Activated T-cell treated with anti-CD3 and anti-CD28 coated beads, Interleukin-2, amount 50 U/mL, for 24 hours (primary cell): ENCODE measurements around the gene CLCA1.

Experiments
- DNase-seq: peaks from one replicate; pipeline ENCODE4 v3.0.0-alpha.2; 2020
- H3K27ac Mint-ChIP-seq: 2 replicates; pipeline ENCODE4 v1.8.0; 2020; ENCODE audit warnings: mild to moderate bottlenecking, mixed read lengths
- H3K27me3 Mint-ChIP-seq: 2 replicates; pipeline ENCODE4 v1.8.0; 2020; ENCODE audit warnings: mixed read lengths
- H3K36me3 Mint-ChIP-seq: 2 replicates; pipeline ENCODE4 v1.8.0; 2020; ENCODE audit warnings: low read depth, mixed read lengths
- H3K4me1 Mint-ChIP-seq: 2 replicates; pipeline ENCODE4 v1.8.0; 2020; ENCODE audit warnings: low read depth, mixed read lengths
- H3K4me3 Mint-ChIP-seq: 2 replicates; pipeline ENCODE4 v1.8.0; 2020; ENCODE audit warnings: mild to moderate bottlenecking, moderate library complexity, mixed read lengths
- H3K9me3 Mint-ChIP-seq: 2 replicates; pipeline ENCODE4 v1.8.0; 2020; ENCODE audit warnings: mixed read lengths

The CLCA1 gene

GRCh38 chr1:86504895-86505563 is 36.3 kb downstream of the CLCA1 start:
- Mint-ChIP-seq H3K27ac (no peak overlapping the region), H3K4me3 (no peak overlapping the region), H3K4me1 (peaks cover 8% of the 10 kb centered on the region), H3K27me3 (peaks cover 9% of the 10 kb centered on the region), H3K36me3 (no peaks in the 10 kb centered on the region), H3K9me3 (no peaks in the 10 kb centered on the region)
- DNase-seq: no peak

GRCh38 chr1:86505564-86505902 is 36.8 kb downstream of the CLCA1 start:
- no peak for DNase-seq
- Mint-ChIP-seq H3K36me3 (no peaks in the 10 kb centered on the region), H3K4me1 (peaks cover 8% of the 10 kb centered on the region), H3K27ac (no peak overlapping the region), H3K4me3 (no peak overlapping the region), H3K27me3 (peaks cover 9% of the 10 kb centered on the region), H3K9me3 (no peaks in the 10 kb centered on the region)

- no peaks in the 10 kb centered on the region for H3K4me1 Mint-ChIP-seq
- H3K27me3 Mint-ChIP-seq: peaks cover 8% of the 10 kb centered on the region
- no peaks in the 10 kb centered on the region for H3K9me3 Mint-ChIP-seq
- no peak overlapping the region for H3K4me3 Mint-ChIP-seq
- H3K36me3 Mint-ChIP-seq: no peaks in the 10 kb centered on the region
- no peak for DNase-seq
- H3K27ac Mint-ChIP-seq: no peak overlapping the region
These were observed 39.3 kb downstream of the CLCA1 start for GRCh38 chr1:86507935-86508582.

GRCh38 chr1:86508583-86508969 is 39.8 kb downstream of the CLCA1 start:
- no peak for DNase-seq

GRCh38 chr1:86515597-86515996 is 46.9 kb downstream of the CLCA1 start:
- no peaks in the 10 kb centered on the region for H3K9me3 Mint-ChIP-seq
- no peak for DNase-seq
- H3K4me1 Mint-ChIP-seq: no peaks in the 10 kb centered on the region
- H3K36me3 Mint-ChIP-seq: no peaks in the 10 kb centered on the region
- no peaks in the 10 kb centered on the region for H3K27me3 Mint-ChIP-seq
- no peak overlapping the region for H3K4me3 Mint-ChIP-seq
- H3K27ac Mint-ChIP-seq: no peak overlapping the region

More at GRCh38 chr1:86508583-86508969, 39.8 kb downstream of the CLCA1 start:
- Mint-ChIP-seq H3K4me1 (no peaks in the 10 kb centered on the region), H3K9me3 (no peaks in the 10 kb centered on the region), H3K4me3 (no peak overlapping the region), H3K27ac (no peak overlapping the region), H3K27me3 (peaks cover 3% of the 10 kb centered on the region), H3K36me3 (no peaks in the 10 kb centered on the region)

- Mint-ChIP-seq H3K27me3 (no peaks in the 10 kb centered on the region), H3K27ac (no peak overlapping the region)
- DNase-seq: no peak
These were observed 47.6 kb downstream of the CLCA1 start for GRCh38 chr1:86516335-86516734.

GRCh38 chr1:86517336-86517735 is 48.6 kb downstream of the CLCA1 start:
- no peak overlapping the region for H3K4me3 Mint-ChIP-seq
- DNase-seq: no peak
- no peaks in the 10 kb centered on the region for H3K9me3 Mint-ChIP-seq
- H3K4me1 Mint-ChIP-seq: no peaks in the 10 kb centered on the region
- H3K27ac Mint-ChIP-seq: no peak overlapping the region
- H3K36me3 Mint-ChIP-seq: no peaks in the 10 kb centered on the region
- no peaks in the 10 kb centered on the region for H3K27me3 Mint-ChIP-seq

More at GRCh38 chr1:86516335-86516734, 47.6 kb downstream of the CLCA1 start:
- Mint-ChIP-seq H3K4me3 (no peak overlapping the region), H3K4me1 (no peaks in the 10 kb centered on the region), H3K9me3 (no peaks in the 10 kb centered on the region), H3K36me3 (no peaks in the 10 kb centered on the region)

GRCh38 chr1:86520789-86521521 is 52.2 kb downstream of the CLCA1 start:
- H3K9me3 Mint-ChIP-seq: no peaks in the 10 kb centered on the region
- H3K4me3 Mint-ChIP-seq: no peak overlapping the region
- H3K27me3 Mint-ChIP-seq: peaks cover 1% of the 10 kb centered on the region
- no peaks in the 10 kb centered on the region for H3K36me3 Mint-ChIP-seq
- no peak for DNase-seq
- no peak overlapping the region for H3K27ac Mint-ChIP-seq
- H3K4me1 Mint-ChIP-seq: no peaks in the 10 kb centered on the region

GRCh38 chr1:86521522-86521891 is 52.8 kb downstream of the CLCA1 start:
- no peaks in the 10 kb centered on the region for H3K4me1 Mint-ChIP-seq
- H3K27ac Mint-ChIP-seq: no peak overlapping the region
- no peaks in the 10 kb centered on the region for H3K36me3 Mint-ChIP-seq
- peaks cover 2% of the 10 kb centered on the region for H3K27me3 Mint-ChIP-seq
- H3K9me3 Mint-ChIP-seq: no peaks in the 10 kb centered on the region
- no peak overlapping the region for H3K4me3 Mint-ChIP-seq
- no peak for DNase-seq

- Mint-ChIP-seq H3K9me3 (no peaks in the 10 kb centered on the region), H3K4me1 (no peaks in the 10 kb centered on the region), H3K36me3 (no peaks in the 10 kb centered on the region), H3K27me3 (peaks cover 2% of the 10 kb centered on the region), H3K27ac (no peak overlapping the region), H3K4me3 (no peak overlapping the region)
- no peak for DNase-seq
These were observed 53.5 kb downstream of the CLCA1 start for GRCh38 chr1:86522240-86522639.

GRCh38 chr1:86523670-86524354 is 55.1 kb downstream of the CLCA1 start:
- peaks cover 2% of the 10 kb centered on the region for H3K27me3 Mint-ChIP-seq
- H3K4me3 Mint-ChIP-seq: no peak overlapping the region
- H3K27ac Mint-ChIP-seq: no peak overlapping the region
- H3K9me3 Mint-ChIP-seq: no peaks in the 10 kb centered on the region
- H3K4me1 Mint-ChIP-seq: no peaks in the 10 kb centered on the region
- DNase-seq: no peak
- no peaks in the 10 kb centered on the region for H3K36me3 Mint-ChIP-seq

GRCh38 chr1:86527306-86527705 is 58.6 kb downstream of the CLCA1 start:
- no peaks in the 10 kb centered on the region for H3K36me3 Mint-ChIP-seq
- DNase-seq: no peak
- peaks cover 2% of the 10 kb centered on the region for H3K27me3 Mint-ChIP-seq
- H3K27ac Mint-ChIP-seq: no peak overlapping the region
- no peak overlapping the region for H3K4me3 Mint-ChIP-seq
- H3K9me3 Mint-ChIP-seq: no peaks in the 10 kb centered on the region
- H3K4me1 Mint-ChIP-seq: no peaks in the 10 kb centered on the region

- no peaks in the 10 kb centered on the region for H3K36me3 Mint-ChIP-seq
- no peaks in the 10 kb centered on the region for H3K4me1 Mint-ChIP-seq
- H3K27me3 Mint-ChIP-seq: peaks cover 7% of the 10 kb centered on the region
- H3K27ac Mint-ChIP-seq: no peak overlapping the region
- DNase-seq: no peak
- H3K9me3 Mint-ChIP-seq: no peaks in the 10 kb centered on the region
- no peak overlapping the region for H3K4me3 Mint-ChIP-seq
These were observed 61.6 kb downstream of the CLCA1 start for GRCh38 chr1:86530211-86530845.

- peaks cover 28% of the 10 kb centered on the region for H3K27me3 Mint-ChIP-seq
- H3K4me1 Mint-ChIP-seq: no peaks in the 10 kb centered on the region
- H3K36me3 Mint-ChIP-seq: no peaks in the 10 kb centered on the region
- no peak overlapping the region for H3K4me3 Mint-ChIP-seq
- DNase-seq: no peak
- H3K27ac Mint-ChIP-seq: no peak overlapping the region
- no peaks in the 10 kb centered on the region for H3K9me3 Mint-ChIP-seq
These were observed 69.4 kb downstream of the CLCA1 start for GRCh38 chr1:86537928-86538695.
